H9 (cell line): Measurements from ENCODE around the gene PARD6G. TPM values are rescaled to one million over a fixed set of nuclear protein-coding genes. Genes with fewer than 3 reads are reported as not detected.

Source experiments
- DNase-seq: peaks from one replicate; pipeline ENCODE4 v3.0.0-alpha.2; 2017
- H2AFZ ChIP-seq: one replicate; pipeline ENCODE4 v1.6.1; 2013; ENCODE audit warnings: mild to moderate bottlenecking, low read length, control low read depth, moderate library complexity
- H2AK5ac ChIP-seq: 2 replicates; pipeline ENCODE4 v1.6.1; 2013; ENCODE audit warnings: low read length, control low read depth, mixed read lengths; ENCODE audit not compliant: insufficient read length
- H2BK120ac ChIP-seq: one replicate; pipeline ENCODE4 v1.6.1; 2013; ENCODE audit warnings: low read depth, mild to moderate bottlenecking, low read length, control low read depth, inconsistent platforms; ENCODE audit not compliant: poor library complexity, severe bottlenecking
- H2BK12ac ChIP-seq: 2 replicates; pipeline ENCODE4 v1.6.1; 2013; ENCODE audit warnings: low read length, control low read depth, mixed read lengths, low read depth; ENCODE audit not compliant: insufficient read length
- H2BK15ac ChIP-seq: 2 replicates; pipeline ENCODE4 v1.6.1; 2013; ENCODE audit warnings: low read depth, low read length, control low read depth
- H2BK20ac ChIP-seq: one replicate; pipeline ENCODE4 v1.6.1; 2013; ENCODE audit warnings: low read depth, mild to moderate bottlenecking, low read length, control low read depth, inconsistent platforms; ENCODE audit not compliant: poor library complexity, severe bottlenecking
- H2BK5ac ChIP-seq: 2 replicates; pipeline ENCODE4 v1.6.1; 2013; ENCODE audit warnings: low read length, control low read depth, mixed read lengths; ENCODE audit not compliant: insufficient read length
- H3K14ac ChIP-seq: 2 replicates; pipeline ENCODE4 v1.6.1; 2013; ENCODE audit warnings: low read length, control low read depth; ENCODE audit not compliant: insufficient read depth
- H3K18ac ChIP-seq: 2 replicates; pipeline ENCODE4 v1.6.1; 2013; ENCODE audit warnings: low read depth, mild to moderate bottlenecking, mixed read lengths, low read length, control low read depth; ENCODE audit not compliant: insufficient read length
- H3K23ac ChIP-seq: 2 replicates; pipeline ENCODE4 v1.6.1; 2013; ENCODE audit warnings: low read length, control low read depth, mixed read lengths, low read depth; ENCODE audit not compliant: insufficient read length
- H3K23me2 ChIP-seq: 2 replicates; pipeline ENCODE4 v1.6.1; 2013; ENCODE audit warnings: low read depth, mild to moderate bottlenecking, mixed read lengths, low read length, control low read depth; ENCODE audit not compliant: insufficient read length, poor library complexity, severe bottlenecking
- H3K27ac ChIP-seq: 2 replicates; pipeline ENCODE4 v1.5.1; 2013; ENCODE audit warnings: low read length, control low read depth, mixed read lengths, low read depth; ENCODE audit not compliant: insufficient read length
- H3K27me3 ChIP-seq: 2 replicates; pipeline ENCODE4 v1.6.1; 2013; ENCODE audit warnings: low read length, control low read depth, inconsistent platforms; ENCODE audit not compliant: insufficient read depth
- H3K4ac ChIP-seq: 2 replicates; pipeline ENCODE4 v1.6.1; 2013; ENCODE audit warnings: low read depth, mild to moderate bottlenecking, control low read depth, inconsistent platforms, low read length, moderate library complexity
- H3K4me1 ChIP-seq: 2 replicates; pipeline ENCODE4 v1.6.1; 2013; ENCODE audit warnings: low read length, control low read depth, inconsistent platforms; ENCODE audit not compliant: insufficient read depth
- H3K4me2 ChIP-seq: 2 replicates; pipeline ENCODE4 v1.6.1; 2013; ENCODE audit warnings: low read length, control low read depth, mixed read lengths; ENCODE audit not compliant: insufficient read length, insufficient read depth
- H3K56ac ChIP-seq: 2 replicates; pipeline ENCODE4 v1.6.1; 2013; ENCODE audit warnings: low read depth, mild to moderate bottlenecking, mixed read lengths, low read length, control low read depth; ENCODE audit not compliant: insufficient read length
- H3K79me1 ChIP-seq: 2 replicates; pipeline ENCODE4 v1.6.1; 2013; ENCODE audit warnings: low read depth, mild to moderate bottlenecking, moderate library complexity, low read length, control low read depth, inconsistent platforms; ENCODE audit not compliant: insufficient read depth, poor library complexity, severe bottlenecking
- H3K79me2 ChIP-seq: 2 replicates; pipeline ENCODE4 v1.6.1; 2013; ENCODE audit warnings: low read length, control low read depth, inconsistent platforms; ENCODE audit not compliant: insufficient read depth
- H3K9ac ChIP-seq: 2 replicates; pipeline ENCODE4 v1.6.1; 2013; ENCODE audit warnings: low read length, control low read depth, mixed read lengths; ENCODE audit not compliant: insufficient read length; ENCODE audit errors: extremely low read depth
- H3K9me3 ChIP-seq: one replicate; pipeline ENCODE4 v1.6.1; 2013; ENCODE audit warnings: low read depth, low read length, inconsistent platforms; ENCODE audit not compliant: control insufficient read depth
- H3T11ph ChIP-seq: one replicate; pipeline ENCODE4 v1.6.1; 2013; ENCODE audit warnings: mild to moderate bottlenecking, low read length, control low read depth, inconsistent platforms
- H4K20me1 ChIP-seq: one replicate; pipeline ENCODE4 v1.6.1; 2013; ENCODE audit not compliant: control insufficient read depth, insufficient read length, insufficient read depth
- H4K5ac ChIP-seq: 2 replicates; pipeline ENCODE4 v1.6.1; 2013; ENCODE audit warnings: low read depth, mild to moderate bottlenecking, mixed read lengths, low read length, control low read depth; ENCODE audit not compliant: insufficient read length
- H4K8ac ChIP-seq: replicated peaks from 2 replicates; pipeline ENCODE4 v1.6.1; 2013; ENCODE audit warnings: low read length, control low read depth, mixed read lengths, low read depth; ENCODE audit not compliant: insufficient read length
- H4K91ac ChIP-seq: 2 replicates; pipeline ENCODE4 v1.6.1; 2013; ENCODE audit warnings: low read depth, mild to moderate bottlenecking, moderate library complexity, mixed read lengths, low read length, control low read depth; ENCODE audit not compliant: insufficient read length
- H3K27ac Mint-ChIP-seq, 3 experiments: 2 replicates in 2 of 3; 3 replicates in 1 of 3; pipeline ENCODE4 v1.8.0; 2020 to 2021; ENCODE audit warnings: mixed read lengths in 3 of 3, mild to moderate bottlenecking in 1 of 3, moderate library complexity in 1 of 3
- H3K27me3 Mint-ChIP-seq: 2 replicates; pipeline ENCODE4 v1.8.0; 2021; ENCODE audit warnings: low read depth, mild to moderate bottlenecking, moderate library complexity, mixed read lengths
- H3K36me3 Mint-ChIP-seq, 3 experiments: 2 replicates in 2 of 3; 3 replicates in 1 of 3; pipeline ENCODE4 v1.8.0; 2020 to 2021; ENCODE audit warnings: low read depth in 3 of 3, mixed read lengths in 3 of 3; ENCODE audit not compliant: insufficient read depth in 1 of 3
- H3K4me1 Mint-ChIP-seq, 2 experiments: 2 replicates each; pipeline ENCODE4 v1.8.0; 2020; ENCODE audit warnings: mixed read lengths in 2 of 2
- H3K4me3 Mint-ChIP-seq, 2 experiments: 2 replicates in 1 of 2; 3 replicates in 1 of 2; pipeline ENCODE4 v1.8.0; 2020 to 2021; ENCODE audit warnings: mild to moderate bottlenecking in 2 of 2, mixed read lengths in 2 of 2, moderate library complexity in 1 of 2
- H3K9me3 Mint-ChIP-seq, 2 experiments: 2 replicates in 1 of 2; 3 replicates in 1 of 2; pipeline ENCODE4 v1.8.0; 2020; ENCODE audit warnings: mild to moderate bottlenecking in 2 of 2, mixed read lengths in 2 of 2, moderate library complexity in 1 of 2
- WGBS: extraction: QIAGEN DNeasy Blood & Tissue Kit; methylation state at CpG from one replicate; pipeline ENCODE4 v1.1.7; 2013; ENCODE audit warnings: missing lambda C conversion rate, low lambda C conversion rate, mixed read lengths; ENCODE audit not compliant: insufficient read length; ENCODE audit errors: extremely low coverage; 5-methylcytosine and 5-hydroxymethylcytosine counted together
- total RNA-seq: library from RNA; stranded (reverse); gene quantifications from 2 replicates; pipeline ENCODE4 v1.2.1, GENCODE V29; 2021
- TF ChIP-seq, protein P1 (sequence below): fragments of 200-600 bp; sonication (generic); conservative IDR thresholded peaks from 3 replicates; pipeline ENCODE4 v1.8.0; 2021; ENCODE audit warnings: antibody characterized with exemption, mild to moderate bottlenecking

PARD6G gene
- total RNA-seq, 1 experiment from 2014 or later: 11.2 TPM

DNA sequence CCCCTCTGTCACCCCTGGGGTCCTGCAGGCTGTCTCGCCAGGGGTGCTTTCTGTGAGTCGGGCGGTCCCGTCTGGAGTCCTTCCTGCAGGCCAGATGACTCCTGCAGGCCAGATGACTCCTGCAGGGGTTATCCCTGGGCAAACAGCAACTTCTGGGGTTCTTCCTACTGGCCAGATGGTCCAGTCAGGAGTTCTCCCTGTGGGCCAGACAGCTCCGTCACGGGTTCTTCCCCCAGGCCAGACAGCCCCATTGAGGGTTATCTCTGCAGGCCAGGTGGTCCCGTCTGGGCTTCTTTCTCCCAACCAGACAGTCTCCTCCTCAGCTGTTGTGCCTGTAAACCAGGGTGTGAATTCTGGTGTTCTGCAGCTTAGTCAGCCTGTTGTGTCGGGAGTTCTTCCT, 110.6 kb downstream of the PARD6G start:
- Histone ChIP-seq H3K4me1 (no peaks in the 10 kb centered on the region), H2BK5ac (no peak overlapping the region), H3K18ac (no peak overlapping the region), H3K23me2 (no peaks in the 10 kb centered on the region), H2AFZ (no peak overlapping the region), H3T11ph (no peak overlapping the region), H3K56ac (no peak overlapping the region), H3K4me2 (no peak overlapping the region), H3K27me3 (no peaks in the 10 kb centered on the region), H3K4ac (no peak overlapping the region), H3K27ac (no peak overlapping the region), H3K23ac (no peak overlapping the region), H3K79me2 (peaks cover 3% of the 10 kb centered on the region; the same call in 1 of the 2 replicates), H4K20me1 (no peaks in the 10 kb centered on the region), H3K14ac (no peak overlapping the region), H4K91ac (no peak overlapping the region), H3K9me3 (no peaks in the 10 kb centered on the region), H2BK120ac (no peak overlapping the region), H3K9ac (no peak overlapping the region), H2BK20ac (no peak overlapping the region), H4K5ac (no peak overlapping the region), H2BK12ac (no peak overlapping the region), H2BK15ac (no peak overlapping the region), H3K79me1 (no peaks in the 10 kb centered on the region), H4K8ac (no peak overlapping the region), H2AK5ac (no peak overlapping the region)
- Mint-ChIP-seq H3K27me3 (no peaks in the 10 kb centered on the region), H3K4me3 (no peak overlapping the region), H3K36me3 (peaks cover 46 to 87% (median 80%) of the 10 kb centered on the region in 3 experiments), H3K9me3 (no peaks in the 10 kb centered on the region), H3K27ac (no peak overlapping the region), H3K4me1 (peaks cover 9 to 15% of the 10 kb centered on the region in 2 experiments)
- TF ChIP-seq, protein P1, sequence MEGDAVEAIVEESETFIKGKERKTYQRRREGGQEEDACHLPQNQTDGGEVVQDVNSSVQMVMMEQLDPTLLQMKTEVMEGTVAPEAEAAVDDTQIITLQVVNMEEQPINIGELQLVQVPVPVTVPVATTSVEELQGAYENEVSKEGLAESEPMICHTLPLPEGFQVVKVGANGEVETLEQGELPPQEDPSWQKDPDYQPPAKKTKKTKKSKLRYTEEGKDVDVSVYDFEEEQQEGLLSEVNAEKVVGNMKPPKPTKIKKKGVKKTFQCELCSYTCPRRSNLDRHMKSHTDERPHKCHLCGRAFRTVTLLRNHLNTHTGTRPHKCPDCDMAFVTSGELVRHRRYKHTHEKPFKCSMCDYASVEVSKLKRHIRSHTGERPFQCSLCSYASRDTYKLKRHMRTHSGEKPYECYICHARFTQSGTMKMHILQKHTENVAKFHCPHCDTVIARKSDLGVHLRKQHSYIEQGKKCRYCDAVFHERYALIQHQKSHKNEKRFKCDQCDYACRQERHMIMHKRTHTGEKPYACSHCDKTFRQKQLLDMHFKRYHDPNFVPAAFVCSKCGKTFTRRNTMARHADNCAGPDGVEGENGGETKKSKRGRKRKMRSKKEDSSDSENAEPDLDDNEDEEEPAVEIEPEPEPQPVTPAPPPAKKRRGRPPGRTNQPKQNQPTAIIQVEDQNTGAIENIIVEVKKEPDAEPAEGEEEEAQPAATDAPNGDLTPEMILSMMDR: no peak
- no CpG with 5 or more reads among the region's 8 CpGs for WGBS
- no peak for DNase-seq
